Measurements from ENCODE around the gene NDUFAF7. TPM values are rescaled to one million over a fixed set of nuclear protein-coding genes. Genes with fewer than 3 reads are reported as not detected.

NDUFAF7 gene
- total and polyA plus RNA-seq, 10 of the 15 experiments (the other 5 are each of a cell fraction or from before 2014, with no cell fraction given), result 16.6 to 39.5 (median 24.3) TPM

DNA sequence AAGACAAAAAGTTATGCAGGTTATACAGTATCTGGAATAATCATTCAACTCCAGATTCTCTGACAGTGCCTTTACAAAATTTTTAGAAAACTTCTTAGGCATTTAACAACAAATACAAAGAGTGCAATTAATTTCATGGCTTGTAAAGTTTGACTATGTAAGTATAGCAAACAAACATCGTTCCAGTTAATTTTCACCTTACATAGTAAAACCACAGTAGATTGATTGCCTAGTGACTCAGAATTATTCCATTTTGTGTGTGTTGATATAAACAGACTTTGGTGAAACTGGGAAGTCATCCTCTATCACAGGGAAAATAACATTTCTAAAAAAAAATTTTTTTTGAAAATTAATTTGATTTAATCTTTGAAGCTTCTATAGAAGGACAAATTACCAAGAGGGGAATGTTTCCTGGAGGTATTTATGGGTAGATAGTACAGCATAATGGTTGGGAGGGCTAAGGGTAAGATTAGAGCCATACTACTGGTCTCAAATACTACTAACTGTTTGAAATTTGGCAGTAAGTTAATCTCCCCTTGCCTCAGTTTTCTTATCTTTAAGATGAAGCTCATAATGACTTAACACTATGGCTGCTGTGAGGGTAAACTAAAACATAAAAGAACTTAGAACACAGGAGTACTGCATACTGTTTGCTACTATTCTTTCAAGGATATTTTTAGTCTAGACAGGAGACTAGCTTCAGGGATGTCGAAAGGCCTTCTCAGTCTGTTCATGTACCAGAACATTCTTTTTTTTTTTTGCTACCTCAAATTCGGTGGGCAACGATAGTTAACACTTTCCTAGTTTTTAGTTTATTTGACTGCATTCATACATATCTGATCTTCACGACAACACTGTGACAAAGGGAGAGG is 19.6 kb downstream of the NDUFAF7 start:
- in situ Hi-C loops (cut with MboI), result no loop called here
- H3K27ac ChIP-seq (ENCODE audit: control insufficient read depth, insufficient read depth), result no peak overlapping the region

DNA sequence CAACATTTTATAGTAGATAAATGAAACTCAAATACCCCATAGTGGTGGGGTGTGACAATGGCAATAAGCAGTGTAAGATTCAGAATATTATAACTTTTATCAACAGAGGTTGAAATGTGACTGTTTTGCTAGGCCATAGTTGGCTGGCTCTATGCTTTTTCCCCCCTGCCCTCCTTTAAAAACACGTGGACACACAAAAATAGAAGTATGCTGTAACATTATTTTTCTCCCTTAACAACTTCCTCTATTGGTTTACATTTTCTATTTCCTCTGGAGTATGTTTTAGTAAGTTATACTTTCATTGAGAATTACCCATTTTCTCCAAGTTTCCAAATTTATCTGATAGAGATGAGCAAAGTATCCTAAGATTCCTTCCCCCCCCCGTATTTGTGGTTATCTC is 31.1 kb downstream of the NDUFAF7 start:
- no peak overlapping the region for H2AFZ ChIP-seq (ENCODE audit: control insufficient read depth, low read depth, low read length)
- FAIRE-seq (no peak), ATAC-seq (no peak), DNase-seq (ENCODE audit: low read depth, low spot score) (no peak)
- no peak overlapping the region for H3K27ac ChIP-seq (ENCODE audit: control insufficient read depth, insufficient read depth)
- intact Hi-C loops (cut with micrococcal nuclease; ENCODE audit: unreplicated experiment), result no loop called here
- no peaks in the 10 kb centered on the region for H3K9me3 ChIP-seq (replicated peaks; ENCODE audit: control insufficient read depth, insufficient read depth, low read length)
- no peaks in the 10 kb centered on the region for H3K27me3 ChIP-seq (replicated peaks in 1 of 2; ENCODE audit: control insufficient read depth in 2 of 2, insufficient read depth in 2 of 2, low read length in 1 of 2)
- 17% methylated on average over 2 of the region's 2 CpGs for WGBS (ENCODE audit: insufficient coverage, insufficient replicate concordance, low lambda C conversion rate, missing lambda C conversion rate)
- RAD21 ChIA-PET (ENCODE audit: unreplicated experiment), result interaction anchor here (0.6 kb wide), 1 partner anchor 1451 kb away, joined by 3 read pairs; no protein-coding TSS in a partner anchor
- CTCF ChIA-PET, result interaction anchor here (1.2 kb wide), 1 partner anchor 21 kb away, joined by 3 read pairs; no protein-coding TSS in a partner anchor
- in situ Hi-C loops (cut with MboI), result no loop called here
- no peak overlapping the region for H3K9ac ChIP-seq (ENCODE audit: control insufficient read depth, insufficient read depth, low read length)
- no peaks in the 10 kb centered on the region for H3K4me1 ChIP-seq (ENCODE audit: control insufficient read depth, insufficient read depth, low read length)
- no peaks in the 10 kb centered on the region for H3K79me2 ChIP-seq (ENCODE audit: control insufficient read depth, insufficient read depth, low read length)
- no TSS peak for BruUV-seq (replicated peaks)
- POLR2A ChIA-PET, result no interaction called here
- no peak overlapping the region for H3K4me2 ChIP-seq (ENCODE audit: control insufficient read depth, insufficient read depth)
- no peaks in the 10 kb centered on the region for H3K36me3 ChIP-seq (ENCODE audit: control insufficient read depth in 2 of 2, insufficient read depth in 2 of 2, low read length in 1 of 2)
- no peak overlapping the region for H3K4me3 ChIP-seq
- SMC1A ChIA-PET (ENCODE audit: uncharacterized antibody, unreplicated experiment), result interaction anchor here (2.1 kb wide), 1 partner anchor 10 kb away, joined by 4 read pairs; no protein-coding TSS in a partner anchor
- H4K20me1 ChIP-seq (ENCODE audit: control insufficient read depth, insufficient read depth), result no peaks in the 10 kb centered on the region
- no peak for TF ChIP-seq EGR1 (IDR thresholded peaks at IDR 0.05; ENCODE audit: borderline replicate concordance in 1 of 2, low read depth in 2 of 2, low read length in 2 of 2)
- TF ChIP-seq, protein P1, sequence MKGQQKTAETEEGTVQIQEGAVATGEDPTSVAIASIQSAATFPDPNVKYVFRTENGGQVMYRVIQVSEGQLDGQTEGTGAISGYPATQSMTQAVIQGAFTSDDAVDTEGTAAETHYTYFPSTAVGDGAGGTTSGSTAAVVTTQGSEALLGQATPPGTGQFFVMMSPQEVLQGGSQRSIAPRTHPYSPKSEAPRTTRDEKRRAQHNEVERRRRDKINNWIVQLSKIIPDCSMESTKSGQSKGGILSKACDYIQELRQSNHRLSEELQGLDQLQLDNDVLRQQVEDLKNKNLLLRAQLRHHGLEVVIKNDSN (IDR thresholded peaks at IDR 0.05; ENCODE audit: borderline replicate concordance, extremely low read length, insufficient read depth, low read depth, low read length), result no peak
- no peak for TF ChIP-seq CBFB (IDR thresholded peaks at IDR 0.05; ENCODE audit: low read depth)
- TF ChIP-seq FOXM1 (IDR thresholded peaks at IDR 0.05; ENCODE audit: low read depth, low read length), result no peak
- TF ChIP-seq SIX5 (IDR thresholded peaks at IDR 0.05; ENCODE audit: low read depth, low read length, severe bottlenecking), result no peak
- no peak for TF ChIP-seq RAD51 (IDR thresholded peaks at IDR 0.05)
- TF ChIP-seq LARP7 (IDR thresholded peaks at IDR 0.05), result no peak
- TF ChIP-seq CHD4 (IDR thresholded peaks at IDR 0.05), result no peak
- no peak for TF ChIP-seq CREM (IDR thresholded peaks at IDR 0.05; ENCODE audit: low read depth)

More for the DNA sequence above, 19.6 kb downstream of the NDUFAF7 start:
- CTCF ChIA-PET, result interaction anchor here (0.8 kb wide), 1 partner anchor 145 kb away, joined by 4 read pairs; no protein-coding TSS in a partner anchor
- no peaks in the 10 kb centered on the region for H3K9me3 ChIP-seq (replicated peaks; ENCODE audit: control insufficient read depth, insufficient read depth, low read length)
- H3K79me2 ChIP-seq (ENCODE audit: control insufficient read depth, insufficient read depth, low read length), result no peaks in the 10 kb centered on the region
- H4K20me1 ChIP-seq (ENCODE audit: control insufficient read depth, insufficient read depth), result no peaks in the 10 kb centered on the region
- no peak overlapping the region for H2AFZ ChIP-seq (ENCODE audit: control insufficient read depth, low read depth, low read length)
- no peak overlapping the region for H3K9ac ChIP-seq (ENCODE audit: control insufficient read depth, insufficient read depth, low read length)
- peaks cover 2 to 26% of the 10 kb centered on the region in 2 experiments for H3K36me3 ChIP-seq (ENCODE audit: control insufficient read depth in 2 of 2, insufficient read depth in 2 of 2, low read length in 1 of 2)
- no peaks in the 10 kb centered on the region for H3K4me1 ChIP-seq (ENCODE audit: control insufficient read depth, insufficient read depth, low read length)
- no peak for TF ChIP-seq RFX5 (IDR thresholded peaks at IDR 0.05; ENCODE audit: low read depth, low read length)
- TF ChIP-seq, protein P2, sequence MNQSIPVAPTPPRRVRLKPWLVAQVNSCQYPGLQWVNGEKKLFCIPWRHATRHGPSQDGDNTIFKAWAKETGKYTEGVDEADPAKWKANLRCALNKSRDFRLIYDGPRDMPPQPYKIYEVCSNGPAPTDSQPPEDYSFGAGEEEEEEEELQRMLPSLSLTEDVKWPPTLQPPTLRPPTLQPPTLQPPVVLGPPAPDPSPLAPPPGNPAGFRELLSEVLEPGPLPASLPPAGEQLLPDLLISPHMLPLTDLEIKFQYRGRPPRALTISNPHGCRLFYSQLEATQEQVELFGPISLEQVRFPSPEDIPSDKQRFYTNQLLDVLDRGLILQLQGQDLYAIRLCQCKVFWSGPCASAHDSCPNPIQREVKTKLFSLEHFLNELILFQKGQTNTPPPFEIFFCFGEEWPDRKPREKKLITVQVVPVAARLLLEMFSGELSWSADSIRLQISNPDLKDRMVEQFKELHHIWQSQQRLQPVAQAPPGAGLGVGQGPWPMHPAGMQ (IDR thresholded peaks at IDR 0.05; ENCODE audit: borderline replicate concordance), result no peak
- no TSS peak for BruUV-seq (replicated peaks)
- SMC1A ChIA-PET (ENCODE audit: uncharacterized antibody, unreplicated experiment), result interaction anchor here (1.4 kb wide), 1 partner anchor 19 kb away, joined by 4 read pairs; the partner anchor contains the start of genes CEBPZ and NDUFAF7
- no peak overlapping the region for H3K4me2 ChIP-seq (ENCODE audit: control insufficient read depth, insufficient read depth)
- no peaks in the 10 kb centered on the region for H3K27me3 ChIP-seq (replicated peaks in 1 of 2; ENCODE audit: control insufficient read depth in 2 of 2, insufficient read depth in 2 of 2, low read length in 1 of 2)
- no peak for DNase-seq (ENCODE audit: low read depth, low spot score)
- intact Hi-C loops (cut with micrococcal nuclease; ENCODE audit: unreplicated experiment), result no loop called here
- no peak for FAIRE-seq
- RAD21 ChIA-PET (ENCODE audit: unreplicated experiment), result interaction anchor here (0.6 kb wide), 1 partner anchor 627 kb away, joined by 3 read pairs; no protein-coding TSS in a partner anchor
- no peak overlapping the region for H3K4me3 ChIP-seq
- ATAC-seq, result no peak
- 94% methylated on average over 5 of the region's 5 CpGs for WGBS (ENCODE audit: insufficient coverage, insufficient replicate concordance, low lambda C conversion rate, missing lambda C conversion rate)
- POLR2A ChIA-PET, result interaction anchor here (0.7 kb wide), 1 partner anchor 29 kb away, joined by 4 read pairs; no protein-coding TSS in a partner anchor
